KMS-11 (cell line): ENCODE results near the gene NSUN6.

ENCODE experiments used
- H2AFZ ChIP-seq: fragments of 200-600 bp; sonication (generic); 2 replicates; pipeline ENCODE4 v1.6.1; 2016; ENCODE audit warnings: antibody characterized with exemption, mixed run types, low read depth
- H3K27ac ChIP-seq: fragments of 200-600 bp; sonication (generic); 2 replicates; pipeline ENCODE4 v1.6.1; 2016; ENCODE audit warnings: mild to moderate bottlenecking, mixed run types
- H3K27me3 ChIP-seq: fragments of 200-600 bp; sonication (generic); 2 replicates; pipeline ENCODE4 v1.6.1; 2017; ENCODE audit warnings: mild to moderate bottlenecking, low read depth, mixed run types, moderate library complexity; ENCODE audit not compliant: insufficient read depth
- H3K36me3 ChIP-seq: fragments of 200-600 bp; sonication (generic); 2 replicates; pipeline ENCODE4 v1.6.1; 2017; ENCODE audit warnings: mild to moderate bottlenecking, mixed run types; ENCODE audit not compliant: insufficient read depth
- H3K4me1 ChIP-seq: fragments of 200-600 bp; sonication (generic); 2 replicates; pipeline ENCODE4 v1.6.1; 2016; ENCODE audit warnings: mild to moderate bottlenecking, low read depth, mixed run types; ENCODE audit not compliant: poor library complexity, severe bottlenecking
- H3K4me2 ChIP-seq: fragments of 200-600 bp; sonication (generic); 2 replicates; pipeline ENCODE4 v1.7.0; 2016; ENCODE audit warnings: mild to moderate bottlenecking, mixed run types
- H3K4me3 ChIP-seq: fragments of 200-600 bp; sonication (generic); IDR thresholded peaks from 2 replicates; pipeline ENCODE4 v1.6.1; 2017; ENCODE audit warnings: low read depth, low read length, mixed read lengths; ENCODE audit not compliant: insufficient read depth
- H3K79me2 ChIP-seq: fragments of 200-600 bp; sonication (generic); 2 replicates; pipeline ENCODE4 v1.6.1; 2016; ENCODE audit warnings: low read depth, mixed run types; ENCODE audit not compliant: insufficient read depth
- H3K9ac ChIP-seq: fragments of 200-600 bp; sonication (generic); 2 replicates; pipeline ENCODE4 v1.6.1; 2016; ENCODE audit warnings: mild to moderate bottlenecking, mixed run types
- H4K20me1 ChIP-seq: fragments of 200-600 bp; sonication (generic); 2 replicates; pipeline ENCODE4 v1.6.1; 2016; ENCODE audit warnings: mild to moderate bottlenecking, mixed run types; ENCODE audit not compliant: insufficient read depth
- CTCF ChIP-seq: fragments of 200-600 bp; sonication (generic); conservative IDR thresholded peaks from 2 replicates; pipeline ENCODE4 v1.6.1; 2017; ENCODE audit warnings: low read depth, mild to moderate bottlenecking, antibody characterized with exemption, low read length, moderate library complexity, mixed read lengths

Gene NSUN6

DNA sequence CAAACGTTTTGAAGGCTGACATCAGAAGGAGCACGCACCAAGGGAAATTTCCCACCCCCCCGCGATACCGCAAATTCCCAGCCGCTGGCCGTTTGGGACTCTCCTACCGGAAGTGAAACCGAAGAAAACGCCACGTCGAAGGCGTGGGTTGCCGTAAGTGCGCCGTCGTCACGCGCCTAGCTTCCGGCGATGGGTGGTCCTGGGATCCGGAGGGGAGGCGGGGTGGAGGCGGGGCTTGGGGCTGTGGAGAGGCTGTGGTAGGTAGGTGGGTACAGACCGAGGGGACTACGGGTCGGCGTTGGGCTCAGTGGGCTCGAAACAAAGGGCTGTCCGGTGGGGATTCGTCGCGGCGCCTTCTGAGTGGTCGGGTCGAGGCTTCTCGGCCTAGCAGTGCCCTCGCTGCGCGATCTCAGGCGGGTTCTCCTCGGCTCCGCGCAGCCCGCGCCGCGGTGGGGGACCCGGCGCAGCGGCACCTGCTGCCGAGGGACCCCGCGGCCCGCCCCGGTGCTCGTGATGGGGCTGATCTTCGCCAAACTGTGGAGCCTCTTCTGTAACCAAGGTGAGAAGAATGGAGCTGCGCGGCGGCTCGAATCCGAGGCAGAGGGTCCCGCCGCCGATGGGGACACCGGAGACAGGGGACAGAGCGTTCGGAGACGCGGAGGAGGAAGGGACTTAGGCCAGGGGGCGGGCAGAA, 7.9 kb upstream of the NSUN6 start, which contains the start of gene ARL5B:
Gene ARL5B, plus strand, starts transcription at position 307 of the 694 bp plus-strand sequence. Its CDS starts 207 bp downstream, at position 514.
- TF ChIP-seq CTCF, result no peak
- H3K79me2 ChIP-seq, result peaks cover 53% of the 10 kb centered on the region

GRCh38 chr10:18658271-18659124, 7.1 kb upstream of the NSUN6 start:
- H3K4me1 ChIP-seq, result peaks cover 16% of the 10 kb centered on the region
- H3K27ac ChIP-seq, result peak overlapping the region; percentile 92
- H2AFZ ChIP-seq, result peak overlapping the region; percentile 91
- H3K4me3 ChIP-seq, result no peak overlapping the region
- H3K79me2 ChIP-seq, result peaks cover 46% of the 10 kb centered on the region
- H3K9ac ChIP-seq, result peak overlapping the region; percentile 91
- no peaks in the 10 kb centered on the region for H4K20me1 ChIP-seq
- peak overlapping the region; percentile 95 for H3K4me2 ChIP-seq
- no peaks in the 10 kb centered on the region for H3K36me3 ChIP-seq
- TF ChIP-seq CTCF, result no peak
- H3K27me3 ChIP-seq, result no peaks in the 10 kb centered on the region

More for the DNA sequence above, 7.9 kb upstream of the NSUN6 start, which contains the start of gene ARL5B:
- Histone ChIP-seq H2AFZ (peak within 1 kb of the TSS; percentile 91), H3K36me3 (no peaks in the 10 kb centered on the region), H3K4me2 (peak within 1 kb of the TSS; percentile 95), H3K4me3 (no peak within 1 kb of the TSS), H4K20me1 (no peaks in the 10 kb centered on the region), H3K9ac (peak within 1 kb of the TSS; percentile 91), H3K27ac (peak within 1 kb of the TSS; percentile 92), H3K27me3 (no peaks in the 10 kb centered on the region), H3K4me1 (peaks cover 16% of the 10 kb centered on the region)

GRCh38 chr10:18656724-18657123, 5.3 kb upstream of the NSUN6 start:
- Histone ChIP-seq H2AFZ (no peak overlapping the region), H3K4me1 (peaks cover 20% of the 10 kb centered on the region), H3K9ac (no peak overlapping the region), H3K4me3 (no peak overlapping the region), H3K36me3 (no peaks in the 10 kb centered on the region), H3K27ac (no peak overlapping the region), H3K79me2 (peaks cover 28% of the 10 kb centered on the region), H3K4me2 (no peak overlapping the region), H4K20me1 (no peaks in the 10 kb centered on the region), H3K27me3 (no peaks in the 10 kb centered on the region)
- no peak for TF ChIP-seq CTCF

GRCh38 chr10:18653112-18653511, 1.7 kb upstream of the NSUN6 start:
- no peak overlapping the region for H2AFZ ChIP-seq
- no peak overlapping the region for H3K9ac ChIP-seq
- no peak overlapping the region for H3K4me3 ChIP-seq
- no peak overlapping the region for H3K27ac ChIP-seq
- no peaks in the 10 kb centered on the region for H4K20me1 ChIP-seq
- peaks cover 19% of the 10 kb centered on the region for H3K79me2 ChIP-seq
- H3K36me3 ChIP-seq, result no peaks in the 10 kb centered on the region
- H3K4me1 ChIP-seq, result peaks cover 26% of the 10 kb centered on the region
- no peaks in the 10 kb centered on the region for H3K27me3 ChIP-seq
- TF ChIP-seq CTCF, result no peak
- H3K4me2 ChIP-seq, result no peak overlapping the region
